Measurements from ENCODE around the gene TRIO. TPM values are rescaled to one million over a fixed set of nuclear protein-coding genes. Genes with fewer than 3 reads are reported as not detected.

The TRIO gene
- total and polyA plus RNA-seq, 12 donors: 26.2 to 85.2 (median 61.9) TPM

DNA sequence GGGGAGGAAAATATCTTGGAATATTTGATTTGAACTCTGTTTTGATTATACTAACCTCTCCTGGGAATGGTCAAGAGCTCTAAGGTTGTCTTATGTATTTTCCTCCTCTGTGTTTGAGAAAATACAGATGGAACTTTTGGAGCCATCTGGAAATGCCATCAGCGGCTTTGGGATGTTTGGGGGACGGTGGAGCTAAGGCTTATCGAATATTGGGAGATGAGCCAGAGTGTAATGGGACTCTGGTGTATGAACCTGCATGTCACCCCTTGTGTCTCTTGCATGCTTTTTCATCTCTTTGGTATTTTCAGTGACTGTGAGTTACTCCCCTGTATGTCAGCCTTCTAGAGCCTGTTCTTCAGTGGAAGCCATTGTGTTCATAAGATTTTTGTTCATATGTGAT, 258.5 kb downstream of the TRIO start:
- no peak overlapping the region for H3K4me3 ChIP-seq
- no peaks in the 10 kb centered on the region for H3K9me3 ChIP-seq
- no peaks in the 10 kb centered on the region for H3K27me3 ChIP-seq
- peaks cover 0 to 44% (median 21%) of the 10 kb centered on the region in 9 donors for H3K4me1 ChIP-seq
- DNase-seq: no peak
- no peak overlapping the region for H3K27ac ChIP-seq
- intact Hi-C loops (cut with DNase I): loop anchor here in 5 of 10 donors (5.0 to 10.0 kb wide), 4 partner anchors 66 to 613 kb away; partner anchors contain the start of gene OTULINL (in 1 of the 5)
- TF ChIP-seq, protein P1, sequence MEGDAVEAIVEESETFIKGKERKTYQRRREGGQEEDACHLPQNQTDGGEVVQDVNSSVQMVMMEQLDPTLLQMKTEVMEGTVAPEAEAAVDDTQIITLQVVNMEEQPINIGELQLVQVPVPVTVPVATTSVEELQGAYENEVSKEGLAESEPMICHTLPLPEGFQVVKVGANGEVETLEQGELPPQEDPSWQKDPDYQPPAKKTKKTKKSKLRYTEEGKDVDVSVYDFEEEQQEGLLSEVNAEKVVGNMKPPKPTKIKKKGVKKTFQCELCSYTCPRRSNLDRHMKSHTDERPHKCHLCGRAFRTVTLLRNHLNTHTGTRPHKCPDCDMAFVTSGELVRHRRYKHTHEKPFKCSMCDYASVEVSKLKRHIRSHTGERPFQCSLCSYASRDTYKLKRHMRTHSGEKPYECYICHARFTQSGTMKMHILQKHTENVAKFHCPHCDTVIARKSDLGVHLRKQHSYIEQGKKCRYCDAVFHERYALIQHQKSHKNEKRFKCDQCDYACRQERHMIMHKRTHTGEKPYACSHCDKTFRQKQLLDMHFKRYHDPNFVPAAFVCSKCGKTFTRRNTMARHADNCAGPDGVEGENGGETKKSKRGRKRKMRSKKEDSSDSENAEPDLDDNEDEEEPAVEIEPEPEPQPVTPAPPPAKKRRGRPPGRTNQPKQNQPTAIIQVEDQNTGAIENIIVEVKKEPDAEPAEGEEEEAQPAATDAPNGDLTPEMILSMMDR (IDR thresholded peaks at IDR 0.05): no peak
- WGBS, 2 donors: 63 to 64% methylated on average over 3 of the region's 3 CpGs
- peaks cover 0 to 71% (median 5%) of the 10 kb centered on the region in 9 donors for H3K36me3 ChIP-seq
- no peak for ATAC-seq

GRCh38 chr5:14402424-14402823, 259.3 kb downstream of the TRIO start:
- Histone ChIP-seq H3K4me3 (no peak overlapping the region), H3K9me3 (no peaks in the 10 kb centered on the region), H3K27me3 (no peaks in the 10 kb centered on the region), H3K27ac (no peak overlapping the region), H3K4me1 (peaks cover 2 to 52% (median 29%) of the 10 kb centered on the region in 9 donors), H3K36me3 (peaks cover 0 to 71% (median 7%) of the 10 kb centered on the region in 9 donors)
- TF ChIP-seq, protein P1 (IDR thresholded peaks at IDR 0.05): no peak
- intact Hi-C loops (cut with DNase I): loop anchor here in 5 of 10 donors (5.0 to 10.0 kb wide), 4 partner anchors 65 to 612 kb away; partner anchors contain the start of gene OTULINL (in 1 of the 5)
- ATAC-seq (no peak), DNase-seq (no peak)
- WGBS, 2 donors: 98 to 99% methylated on average over 6 of the region's 6 CpGs

DNA sequence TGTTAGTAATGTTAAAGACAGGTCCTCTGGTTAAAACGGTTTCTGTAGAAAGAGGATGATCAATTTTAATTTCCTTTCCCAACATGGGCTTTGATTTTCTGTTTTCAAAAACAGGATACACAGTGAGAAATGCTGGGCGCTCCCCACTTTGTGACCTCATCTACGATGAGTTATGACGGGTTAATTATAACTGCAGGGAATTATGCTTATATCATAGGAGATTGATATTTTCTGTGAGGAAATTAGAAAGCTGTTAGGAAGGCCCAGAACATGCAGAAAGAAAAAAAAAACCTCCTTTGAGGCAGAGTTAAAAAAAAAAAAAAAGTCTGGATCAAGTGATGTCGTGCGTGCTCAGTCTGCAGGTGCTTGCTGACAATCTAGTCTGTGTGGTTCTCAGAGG, 261.6 kb downstream of the TRIO start:
- Histone ChIP-seq H3K36me3 (peaks cover 0 to 79% (median 7%) of the 10 kb centered on the region in 9 donors), H3K27ac (no peak overlapping the region), H3K4me1 (peaks cover 2 to 68% (median 33%) of the 10 kb centered on the region in 9 donors), H3K9me3 (no peaks in the 10 kb centered on the region), H3K4me3 (no peak overlapping the region), H3K27me3 (no peaks in the 10 kb centered on the region)
- intact Hi-C loops (cut with DNase I): loop anchor here in 6 of 10 donors (5.0 to 10.0 kb wide), 6 partner anchors 38 to 610 kb away; partner anchors contain the start of gene OTULINL (in 1 of the 6)
- 90 to 91% methylated on average over 6 of the region's 6 CpGs for WGBS, 2 donors
- no peak for ATAC-seq
- no peak for DNase-seq
- TF ChIP-seq, protein P1 (IDR thresholded peaks at IDR 0.05): no peak

GRCh38 chr5:14405267-14405666, 262.1 kb downstream of the TRIO start:
- no peak for DNase-seq
- Histone ChIP-seq H3K27me3 (no peaks in the 10 kb centered on the region), H3K36me3 (peaks cover 0 to 79% (median 7%) of the 10 kb centered on the region in 9 donors), H3K4me1 (peaks cover 2 to 69% (median 30%) of the 10 kb centered on the region in 9 donors), H3K4me3 (no peak overlapping the region), H3K9me3 (no peaks in the 10 kb centered on the region), H3K27ac (no peak overlapping the region)
- 95% methylated on average over 10 of the region's 10 CpGs for WGBS, 2 donors
- TF ChIP-seq, protein P1 (IDR thresholded peaks at IDR 0.05): peak in 4 of 9 donors; percentile 8 to 43 (median 31)
- intact Hi-C loops (cut with DNase I): loop anchor here in 6 of 10 donors (5.0 to 10.0 kb wide), 5 partner anchors 37 to 610 kb away; partner anchors contain the start of gene OTULINL (in 1 of the 6)
- no peak for ATAC-seq

Data from heart right ventricle (tissue), 16 donors.